GM18507 (cell line): Measurements from ENCODE around the gene DEAF1.

Source experiments
- DNase-seq: peaks from one replicate; pipeline ENCODE4 v3.0.0; 2011; ENCODE audit warnings: low read depth; ENCODE audit not compliant: insufficient read length; ENCODE audit errors: extremely low spot score
- FAIRE-seq: peaks from 2 replicates; lab custom pipeline; 2011; peaks lifted over from hg19 to GRCh38; lab: Jason Lieb, UNC

Gene DEAF1

GRCh38 chr11:723120-723883, 28.3 kb upstream of the DEAF1 start:
- FAIRE-seq (peak; percentile 91), DNase-seq (no peak)

DNA sequence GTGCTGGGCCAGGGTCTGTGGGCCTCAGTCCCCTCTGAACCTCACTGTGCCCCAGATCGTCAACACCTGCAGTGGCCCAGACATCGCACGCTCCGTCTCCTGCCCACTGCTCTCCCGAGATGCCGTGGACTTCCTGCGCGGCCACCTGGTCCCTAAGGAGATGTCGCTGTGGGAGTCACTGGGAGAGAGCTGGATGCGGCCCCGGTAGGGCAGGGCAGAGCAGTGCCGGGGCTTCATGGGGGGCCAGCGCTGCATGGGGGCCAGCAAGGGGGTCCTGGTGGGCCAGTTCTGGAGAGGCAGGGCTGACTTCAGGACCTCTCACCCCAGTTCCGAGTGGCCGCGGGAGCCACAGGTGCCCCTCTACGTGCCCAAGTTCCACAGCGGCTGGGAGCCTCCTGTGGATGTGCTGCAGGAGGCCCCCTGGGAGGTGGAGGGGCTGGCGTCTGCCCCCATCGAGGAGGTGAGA, 27.4 kb upstream of the DEAF1 start:
- no peak for FAIRE-seq
- no peak for DNase-seq

DNA sequence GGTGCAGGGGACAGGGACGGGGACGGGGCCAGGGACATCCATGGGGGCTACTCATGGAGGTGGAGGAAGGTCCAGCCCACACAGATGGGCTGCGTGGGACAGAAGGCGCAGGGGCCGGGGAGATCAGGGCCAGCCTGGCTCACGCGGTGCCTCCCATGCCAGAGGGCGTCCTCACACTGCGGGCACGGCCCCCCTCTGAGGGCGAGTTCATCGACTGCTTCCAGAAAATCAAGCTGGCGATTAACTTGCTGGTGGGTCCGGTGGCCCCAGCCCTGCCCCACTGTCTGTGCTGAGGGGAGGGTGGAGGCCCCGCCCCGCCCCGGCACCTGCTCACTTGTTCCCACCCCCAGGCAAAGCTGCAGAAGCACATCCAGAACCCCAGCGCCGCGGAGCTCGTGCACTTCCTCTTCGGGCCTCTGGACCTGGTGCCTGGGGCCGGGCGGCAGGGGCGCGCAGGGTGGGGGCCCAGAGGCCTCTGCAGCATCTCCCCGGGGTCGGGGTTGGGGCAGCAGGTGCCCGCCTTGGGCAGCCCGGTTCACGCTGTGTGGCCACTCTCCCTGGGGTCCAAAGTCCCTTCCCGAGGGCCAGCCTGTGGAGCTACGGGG, 26.8 kb upstream of the DEAF1 start:
- DNase-seq (no peak), FAIRE-seq (no peak)

GRCh38 chr11:721247-721740, 26.3 kb upstream of the DEAF1 start:
- FAIRE-seq (no peak), DNase-seq (no peak)

GRCh38 chr11:720642-721246, 25.7 kb upstream of the DEAF1 start:
- FAIRE-seq: no peak
- no peak for DNase-seq

GRCh38 chr11:720017-720641, 25.1 kb upstream of the DEAF1 start:
- FAIRE-seq: no peak
- no peak for DNase-seq

- DNase-seq: no peak
- no peak for FAIRE-seq
Observed at GRCh38 chr11:719214-720016, 24.4 kb upstream of the DEAF1 start.

DNA sequence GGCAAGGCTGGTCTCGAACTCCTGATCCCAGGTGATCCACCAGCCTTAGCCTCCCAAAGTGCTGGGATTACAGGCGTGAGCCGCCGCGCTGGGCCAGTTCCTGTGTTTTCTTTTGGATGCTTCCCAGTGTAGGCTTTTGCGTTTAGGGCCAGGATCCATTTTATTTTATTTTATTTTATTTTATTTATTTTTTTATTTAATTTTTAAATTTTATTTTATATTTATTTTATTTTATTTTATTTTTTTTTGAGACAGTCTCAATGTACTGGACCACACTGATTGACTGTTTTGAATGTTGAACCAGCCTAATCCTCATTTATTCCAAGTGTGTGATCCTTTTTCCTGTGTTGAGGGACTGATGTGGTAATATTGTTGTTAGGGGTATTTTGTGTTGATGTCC, 19.4 kb upstream of the DEAF1 start:
- no peak for FAIRE-seq
- DNase-seq: no peak

- DNase-seq (no peak), FAIRE-seq (no peak)
Observed at GRCh38 chr11:709109-709997, 14.3 kb upstream of the DEAF1 start.

- FAIRE-seq: no peak
- no peak for DNase-seq
Observed at GRCh38 chr11:708511-708910, 13.5 kb upstream of the DEAF1 start.

GRCh38 chr11:707817-708420, 12.9 kb upstream of the DEAF1 start:
- FAIRE-seq (no peak), DNase-seq (no peak)

DNA sequence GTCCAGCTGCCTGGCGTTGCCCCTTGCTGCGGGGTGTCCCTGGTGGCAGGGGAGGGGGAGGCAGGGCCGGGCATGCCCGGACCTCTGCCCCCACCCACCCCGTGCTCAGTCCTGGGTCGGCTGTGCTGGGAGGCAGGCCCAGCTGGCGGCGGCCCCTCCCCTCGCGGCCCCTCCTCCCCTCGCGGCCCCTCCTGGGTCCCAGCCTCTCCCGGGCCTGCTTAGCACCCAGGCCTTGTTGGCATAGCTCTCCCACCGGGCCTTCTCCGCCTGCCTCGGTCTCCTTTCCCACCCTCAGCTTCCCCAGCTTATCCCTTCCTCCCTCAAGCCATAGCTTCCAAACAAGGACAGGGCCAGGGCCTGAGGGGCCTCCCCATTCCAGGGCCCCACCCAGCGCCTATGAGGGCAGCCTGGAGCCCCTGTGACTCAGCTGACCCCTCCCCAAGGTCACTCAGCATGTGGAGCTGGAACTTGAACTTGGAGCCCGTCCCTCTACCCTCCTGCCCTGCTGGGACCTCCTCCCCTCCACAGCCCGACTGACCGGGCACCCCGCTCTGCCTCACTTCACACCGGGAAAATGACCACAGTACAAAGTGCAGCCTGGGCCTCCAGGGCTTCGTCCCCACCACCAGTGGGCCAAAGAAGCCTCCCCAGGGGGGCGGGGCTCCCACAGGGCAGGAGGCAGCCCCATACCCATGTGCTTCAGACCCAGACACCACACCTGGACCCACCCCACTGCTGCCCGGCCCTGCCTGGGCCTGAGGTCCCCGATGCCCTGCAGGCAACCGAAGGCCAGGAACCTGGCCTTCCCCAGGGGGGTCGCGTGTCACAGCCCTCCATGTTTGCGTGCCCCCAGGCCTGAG, 12.2 kb upstream of the DEAF1 start:
- FAIRE-seq (no peak), DNase-seq (no peak)

DNA sequence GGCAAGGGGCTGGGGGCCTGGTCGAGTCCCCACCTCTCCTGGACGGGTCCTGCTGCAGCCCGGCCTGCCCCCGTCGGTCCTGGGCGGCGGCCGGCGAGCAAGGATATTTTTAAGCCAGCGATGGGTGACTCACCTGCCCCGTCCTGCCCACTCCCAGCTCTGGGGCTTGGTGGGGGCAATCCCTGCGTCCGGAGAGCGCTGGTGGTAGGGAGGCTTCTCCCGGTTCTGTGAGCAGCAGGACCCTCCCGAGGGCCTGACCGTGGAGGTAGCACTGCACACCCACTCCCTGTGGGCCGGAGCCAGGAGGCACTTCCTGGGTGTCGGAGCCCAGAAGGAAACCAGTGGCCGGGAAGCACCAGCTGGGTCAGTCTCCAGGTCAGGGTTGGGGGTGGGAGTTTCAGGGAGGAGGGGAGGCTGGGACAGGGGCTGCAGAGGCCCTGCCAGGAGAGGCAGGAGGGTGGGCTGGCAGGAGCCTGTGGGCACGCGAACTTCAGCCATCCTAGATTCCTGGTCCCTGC, 11.5 kb upstream of the DEAF1 start:
- FAIRE-seq (no peak), DNase-seq (no peak)

DNA sequence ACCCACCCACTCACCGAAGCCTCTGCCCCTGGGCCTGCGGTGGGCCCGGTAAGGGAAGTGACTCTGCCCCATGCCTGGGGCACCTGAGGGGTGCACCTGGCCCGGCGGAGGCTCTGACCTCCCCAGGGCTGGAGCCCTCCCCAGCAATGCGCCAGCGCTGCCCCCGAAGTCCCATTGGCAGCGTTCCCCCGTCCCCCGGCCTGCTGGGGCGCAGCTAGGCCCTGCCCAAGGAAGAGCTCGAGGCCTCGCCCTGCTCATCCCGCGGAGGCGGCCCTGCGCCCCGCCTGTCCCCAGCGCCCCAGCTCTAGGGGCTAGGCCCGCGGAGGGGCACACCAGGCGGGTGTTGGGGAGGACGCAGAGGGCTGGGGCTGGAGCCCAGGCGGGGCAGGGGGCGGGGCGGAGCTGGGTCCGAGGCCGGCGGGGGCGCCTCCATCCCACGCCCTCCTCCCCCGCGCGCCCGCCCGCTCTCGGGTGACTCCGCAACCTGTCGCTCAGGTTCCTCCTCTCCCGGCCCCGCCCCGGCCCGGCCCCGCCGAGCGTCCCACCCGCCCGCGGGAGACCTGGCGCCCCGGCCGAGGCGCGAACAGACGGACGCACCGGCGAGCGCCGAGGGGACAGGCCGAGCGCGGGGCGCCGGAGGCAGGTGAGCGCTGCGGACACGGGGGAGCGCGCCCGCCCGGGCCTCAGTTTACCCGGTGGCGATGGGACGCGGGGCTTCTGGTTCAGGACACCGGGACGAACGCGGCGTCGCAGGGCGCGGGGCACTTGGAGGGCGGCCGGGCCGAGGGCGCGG, 10.8 kb upstream of the DEAF1 start, which contains the start of gene EPS8L2:
Gene EPS8L2, plus strand, starts transcription at position 586 of the 793 bp plus-strand sequence. CDS start 3,177 bp downstream, outside the sequence.
- no peak for FAIRE-seq
- DNase-seq: no peak

GRCh38 chr11:704781-705645, 10.0 kb upstream of the DEAF1 start:
- DNase-seq: no peak
- no peak for FAIRE-seq
